ENCODE data around the gene SREBF1. TPM values are rescaled to one million over a fixed set of nuclear protein-coding genes. Genes with fewer than 3 reads are reported as not detected.

Gene SREBF1
- total and polyA plus RNA-seq, 10 of the 15 experiments (the other 5 are each of a cell fraction or from before 2014, with no cell fraction given), result 1.4 to 84.6 (median 20.4) TPM

- Histone ChIP-seq H3K4me3 (no peak overlapping the region), H3K4me2 (ENCODE audit: control insufficient read depth, insufficient read depth) (peak overlapping the region; percentile 81; the same call in 1 of the 2 replicates), H3K79me2 (ENCODE audit: control insufficient read depth, insufficient read depth, low read length) (no peaks in the 10 kb centered on the region), H3K27me3 (replicated peaks in 1 of 2; ENCODE audit: control insufficient read depth in 2 of 2, insufficient read depth in 2 of 2, low read length in 1 of 2) (no peaks in the 10 kb centered on the region), H2AFZ (ENCODE audit: control insufficient read depth, low read depth, low read length) (no peak overlapping the region), H3K9ac (ENCODE audit: control insufficient read depth, insufficient read depth, low read length) (no peak overlapping the region), H3K4me1 (ENCODE audit: control insufficient read depth, insufficient read depth, low read length) (peaks cover 11% of the 10 kb centered on the region), H3K9me3 (replicated peaks; ENCODE audit: control insufficient read depth, insufficient read depth, low read length) (no peaks in the 10 kb centered on the region), H3K36me3 (ENCODE audit: control insufficient read depth in 2 of 2, insufficient read depth in 2 of 2, low read length in 1 of 2) (peaks cover 0 to 6% of the 10 kb centered on the region in 2 experiments; a peak in 2 of 4 replicates), H4K20me1 (ENCODE audit: control insufficient read depth, insufficient read depth) (no peaks in the 10 kb centered on the region; the same call in 1 of the 2 replicates), H3K27ac (ENCODE audit: control insufficient read depth, insufficient read depth) (no peak overlapping the region)
- no peak for TF ChIP-seq EGR1 (IDR thresholded peaks at IDR 0.05; ENCODE audit: borderline replicate concordance in 1 of 2, low read depth in 2 of 2, low read length in 2 of 2)
- peak; percentile 52; the same call in 1 of the 2 replicates for TF ChIP-seq NFYB (IDR thresholded peaks at IDR 0.05; ENCODE audit: insufficient read depth, low read depth, low read length)
- TF ChIP-seq CTCF (IDR thresholded peaks at IDR 0.05 in 2 of 3, conservative IDR thresholded peaks at IDR 0.05 in 1 of 3; ENCODE audit: control insufficient read depth in 2 of 3, extremely low read depth in 1 of 3, insufficient read depth in 1 of 3, low read depth in 3 of 3, low read length in 3 of 3), result 0 out of 6 replicates have a peak, but pooled peaks of 1 of the 3 experiments have one; percentile 10
- DNase-seq (ENCODE audit: low read depth, low spot score), result no peak
- ATAC-seq, result no peak
- in situ Hi-C loops (cut with MboI), result no loop called here
- intact Hi-C loops (cut with micrococcal nuclease; ENCODE audit: unreplicated experiment), result no loop called here
- ChIA-PET SMC1A (ENCODE audit: uncharacterized antibody, unreplicated experiment) (interaction anchor here (0.6 to 1.7 kb wide), 4 partner anchors 74 to 133 kb away, joined by 3 to 8 read pairs (median 3); no protein-coding TSS in a partner anchor), RAD21 (ENCODE audit: unreplicated experiment) (interaction anchor here (1.0 to 1.5 kb wide), 3 partner anchors 27 to 65 kb away, joined by 3 to 7 read pairs (median 4); no protein-coding TSS in a partner anchor), POLR2A (interaction anchor here (1.2 to 1.8 kb wide), 3 partner anchors 49 to 94 kb away, joined by 3 to 4 read pairs (median 4); no protein-coding TSS in a partner anchor), CTCF (interaction anchor here (0.7 to 1.9 kb wide), 8 partner anchors 8 to 249 kb away, joined by 3 to 6 read pairs (median 3); no protein-coding TSS in a partner anchor)
- no TSS peak for BruUV-seq (replicated peaks)
- 59% methylated on average over 7 of the region's 7 CpGs for WGBS (ENCODE audit: insufficient coverage, insufficient replicate concordance, low lambda C conversion rate, missing lambda C conversion rate)
- no peak for FAIRE-seq
Measured at GRCh38 chr17:17784657-17785267, 52.0 kb downstream of the SREBF1 start.

Data from GM12878 (cell line).